ENCODE data around the gene PRDM16.

PRDM16 gene

GRCh38 chr1:3249631-3250501, 180.9 kb downstream of the PRDM16 start:
- DNase-seq: no peak
- Mint-ChIP-seq H3K4me3 (no peak overlapping the region), H3K4me1 (no peaks in the 10 kb centered on the region), H3K27ac (no peak overlapping the region), H3K36me3 (no peaks in the 10 kb centered on the region), H3K27me3 (peaks cover 37% of the 10 kb centered on the region), H3K9me3 (no peaks in the 10 kb centered on the region)
- CTCF ChIA-PET: no interaction called here

- H3K4me3 Mint-ChIP-seq: no peak overlapping the region
- no peak for DNase-seq
- no peak overlapping the region for H3K27ac Mint-ChIP-seq
- no peaks in the 10 kb centered on the region for H3K36me3 Mint-ChIP-seq
- peaks cover 37% of the 10 kb centered on the region for H3K27me3 Mint-ChIP-seq
- H3K9me3 Mint-ChIP-seq: no peaks in the 10 kb centered on the region
- H3K4me1 Mint-ChIP-seq: no peaks in the 10 kb centered on the region
- CTCF ChIA-PET: no interaction called here
Measured at GRCh38 chr1:3250624-3251023, 181.6 kb downstream of the PRDM16 start.

- Mint-ChIP-seq H3K4me1 (no peaks in the 10 kb centered on the region), H3K36me3 (no peaks in the 10 kb centered on the region), H3K27me3 (peaks cover 37% of the 10 kb centered on the region), H3K27ac (no peak overlapping the region), H3K4me3 (no peak overlapping the region), H3K9me3 (no peaks in the 10 kb centered on the region)
- CTCF ChIA-PET: no interaction called here
- no peak for DNase-seq
Measured at GRCh38 chr1:3251099-3251806, 182.2 kb downstream of the PRDM16 start.

DNA sequence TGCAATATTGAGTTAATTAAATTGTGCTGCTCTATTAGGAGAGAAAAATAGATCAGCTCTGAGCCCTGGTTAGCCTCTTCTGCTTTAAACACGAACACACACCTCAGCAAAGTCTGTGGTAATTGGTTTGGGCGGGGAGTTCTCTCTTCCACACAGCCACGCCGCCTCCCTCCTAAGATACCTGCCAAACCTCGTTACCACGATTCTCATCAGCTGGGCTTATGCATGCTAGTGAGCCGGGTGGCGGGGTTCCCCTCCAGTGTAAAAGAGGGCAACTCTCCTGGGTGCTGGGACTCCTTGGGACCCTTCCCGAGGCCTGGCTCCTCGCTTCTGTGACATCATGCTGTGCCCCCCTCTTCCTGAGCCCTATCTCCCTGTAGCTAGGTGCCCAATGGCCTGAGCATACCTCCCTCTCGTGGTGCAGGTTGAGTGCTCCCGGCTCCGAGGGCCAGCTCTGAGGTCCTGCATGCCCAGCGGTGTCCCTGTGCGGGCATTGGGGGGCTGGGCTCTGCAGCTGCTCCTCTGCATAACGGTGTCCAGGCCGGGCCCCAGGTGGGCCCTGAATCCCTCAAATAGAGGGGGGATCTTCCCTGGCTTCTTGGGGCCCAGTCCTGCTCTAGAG, 182.9 kb downstream of the PRDM16 start:
- H3K4me3 Mint-ChIP-seq: no peak overlapping the region
- H3K27me3 Mint-ChIP-seq: peaks cover 33% of the 10 kb centered on the region
- H3K9me3 Mint-ChIP-seq: no peaks in the 10 kb centered on the region
- H3K36me3 Mint-ChIP-seq: no peaks in the 10 kb centered on the region
- no peak for DNase-seq
- H3K27ac Mint-ChIP-seq: no peak overlapping the region
- no peaks in the 10 kb centered on the region for H3K4me1 Mint-ChIP-seq
- CTCF ChIA-PET: no interaction called here

- H3K27ac Mint-ChIP-seq: no peak overlapping the region
- no peaks in the 10 kb centered on the region for H3K4me1 Mint-ChIP-seq
- H3K27me3 Mint-ChIP-seq: peaks cover 1% of the 10 kb centered on the region
- no peak overlapping the region for H3K4me3 Mint-ChIP-seq
- H3K36me3 Mint-ChIP-seq: no peaks in the 10 kb centered on the region
- no peak for DNase-seq
- H3K9me3 Mint-ChIP-seq: peaks cover 4% of the 10 kb centered on the region
- CTCF ChIA-PET: no interaction called here
Measured at GRCh38 chr1:3255680-3256079, 186.7 kb downstream of the PRDM16 start.

- CTCF ChIA-PET: no interaction called here
- H3K27ac Mint-ChIP-seq: no peak overlapping the region
- DNase-seq: no peak
- H3K36me3 Mint-ChIP-seq: no peaks in the 10 kb centered on the region
- peaks cover 4% of the 10 kb centered on the region for H3K9me3 Mint-ChIP-seq
- H3K4me3 Mint-ChIP-seq: no peak overlapping the region
- no peaks in the 10 kb centered on the region for H3K4me1 Mint-ChIP-seq
- H3K27me3 Mint-ChIP-seq: no peaks in the 10 kb centered on the region
Measured at GRCh38 chr1:3257788-3258187, 188.8 kb downstream of the PRDM16 start.

- CTCF ChIA-PET: no interaction called here
- no peaks in the 10 kb centered on the region for H3K4me1 Mint-ChIP-seq
- H3K27me3 Mint-ChIP-seq: no peaks in the 10 kb centered on the region
- no peaks in the 10 kb centered on the region for H3K36me3 Mint-ChIP-seq
- H3K9me3 Mint-ChIP-seq: peaks cover 4% of the 10 kb centered on the region
- no peak for DNase-seq
- no peak overlapping the region for H3K4me3 Mint-ChIP-seq
- H3K27ac Mint-ChIP-seq: no peak overlapping the region
Measured at GRCh38 chr1:3258386-3259003, 189.5 kb downstream of the PRDM16 start.

DNA sequence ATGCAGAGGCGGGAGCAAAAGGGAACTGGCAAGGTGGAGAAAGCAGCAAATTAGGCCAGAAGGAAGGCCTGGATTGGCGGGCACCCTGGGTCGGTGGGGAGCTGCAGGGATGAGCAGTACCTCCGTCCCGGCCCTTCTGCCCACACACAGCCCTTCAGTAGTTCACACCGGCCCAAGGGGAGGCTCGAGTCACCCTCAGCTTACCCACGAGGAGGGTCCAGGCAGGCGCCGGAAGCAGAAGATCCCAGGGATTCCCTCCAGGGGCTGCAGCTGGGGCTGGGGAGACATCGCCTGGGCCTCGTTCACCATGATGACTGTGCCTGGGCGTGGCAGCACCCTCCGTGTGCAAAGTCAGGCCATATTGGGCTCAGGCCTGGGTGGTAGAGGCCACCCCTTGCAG, 190.0 kb downstream of the PRDM16 start:
- no peaks in the 10 kb centered on the region for H3K27me3 Mint-ChIP-seq
- no peak for DNase-seq
- H3K4me3 Mint-ChIP-seq: no peak overlapping the region
- no peaks in the 10 kb centered on the region for H3K36me3 Mint-ChIP-seq
- H3K27ac Mint-ChIP-seq: no peak overlapping the region
- CTCF ChIA-PET: no interaction called here
- H3K4me1 Mint-ChIP-seq: no peaks in the 10 kb centered on the region
- peaks cover 4% of the 10 kb centered on the region for H3K9me3 Mint-ChIP-seq

GRCh38 chr1:3261007-3261968, 192.3 kb downstream of the PRDM16 start:
- CTCF ChIA-PET: no interaction called here
- H3K4me3 Mint-ChIP-seq: no peak overlapping the region
- H3K27ac Mint-ChIP-seq: no peak overlapping the region
- H3K27me3 Mint-ChIP-seq: no peaks in the 10 kb centered on the region
- no peak for DNase-seq
- H3K4me1 Mint-ChIP-seq: no peaks in the 10 kb centered on the region
- peaks cover 4% of the 10 kb centered on the region for H3K9me3 Mint-ChIP-seq
- no peaks in the 10 kb centered on the region for H3K36me3 Mint-ChIP-seq

GRCh38 chr1:3261969-3262579, 193.1 kb downstream of the PRDM16 start:
- Mint-ChIP-seq H3K36me3 (no peaks in the 10 kb centered on the region), H3K27me3 (no peaks in the 10 kb centered on the region), H3K4me3 (no peak overlapping the region), H3K9me3 (peaks cover 4% of the 10 kb centered on the region), H3K4me1 (no peaks in the 10 kb centered on the region), H3K27ac (no peak overlapping the region)
- no peak for DNase-seq
- CTCF ChIA-PET: no interaction called here

GRCh38 chr1:3262681-3263286, 193.8 kb downstream of the PRDM16 start:
- Mint-ChIP-seq H3K4me3 (no peak overlapping the region), H3K27ac (no peak overlapping the region), H3K4me1 (no peaks in the 10 kb centered on the region), H3K27me3 (no peaks in the 10 kb centered on the region), H3K36me3 (no peaks in the 10 kb centered on the region), H3K9me3 (peaks cover 4% of the 10 kb centered on the region)
- CTCF ChIA-PET: no interaction called here
- DNase-seq: no peak

GRCh38 chr1:3263790-3264189, 194.8 kb downstream of the PRDM16 start:
- H3K27me3 Mint-ChIP-seq: no peaks in the 10 kb centered on the region
- H3K27ac Mint-ChIP-seq: no peak overlapping the region
- H3K4me1 Mint-ChIP-seq: no peaks in the 10 kb centered on the region
- H3K36me3 Mint-ChIP-seq: no peaks in the 10 kb centered on the region
- DNase-seq: no peak
- CTCF ChIA-PET: no interaction called here
- H3K9me3 Mint-ChIP-seq: peaks cover 4% of the 10 kb centered on the region
- H3K4me3 Mint-ChIP-seq: no peak overlapping the region

- Mint-ChIP-seq H3K36me3 (no peaks in the 10 kb centered on the region), H3K27ac (no peak overlapping the region), H3K4me3 (no peak overlapping the region), H3K27me3 (no peaks in the 10 kb centered on the region), H3K9me3 (peaks cover 4% of the 10 kb centered on the region), H3K4me1 (no peaks in the 10 kb centered on the region)
- CTCF ChIA-PET: no interaction called here
- no peak for DNase-seq
Measured at GRCh38 chr1:3264456-3264855, 195.5 kb downstream of the PRDM16 start.

All from activated naive CD4-positive, alpha-beta T cell treated with anti-CD3 and anti-CD28 coated beads, Interleukin-2, amount 10 ng/mL, durations not matched to agents 7 days and 5 days (primary cell).